ENCODE measurements around the gene LILRA6. TPM values are rescaled to one million over a fixed set of nuclear protein-coding genes. Genes with fewer than 3 reads are reported as not detected.

The LILRA6 gene
- total and polyA plus RNA-seq, 2 of the 13 experiments (the other 11 are each of a cell fraction or from before 2014, with no cell fraction given): not detected

DNA sequence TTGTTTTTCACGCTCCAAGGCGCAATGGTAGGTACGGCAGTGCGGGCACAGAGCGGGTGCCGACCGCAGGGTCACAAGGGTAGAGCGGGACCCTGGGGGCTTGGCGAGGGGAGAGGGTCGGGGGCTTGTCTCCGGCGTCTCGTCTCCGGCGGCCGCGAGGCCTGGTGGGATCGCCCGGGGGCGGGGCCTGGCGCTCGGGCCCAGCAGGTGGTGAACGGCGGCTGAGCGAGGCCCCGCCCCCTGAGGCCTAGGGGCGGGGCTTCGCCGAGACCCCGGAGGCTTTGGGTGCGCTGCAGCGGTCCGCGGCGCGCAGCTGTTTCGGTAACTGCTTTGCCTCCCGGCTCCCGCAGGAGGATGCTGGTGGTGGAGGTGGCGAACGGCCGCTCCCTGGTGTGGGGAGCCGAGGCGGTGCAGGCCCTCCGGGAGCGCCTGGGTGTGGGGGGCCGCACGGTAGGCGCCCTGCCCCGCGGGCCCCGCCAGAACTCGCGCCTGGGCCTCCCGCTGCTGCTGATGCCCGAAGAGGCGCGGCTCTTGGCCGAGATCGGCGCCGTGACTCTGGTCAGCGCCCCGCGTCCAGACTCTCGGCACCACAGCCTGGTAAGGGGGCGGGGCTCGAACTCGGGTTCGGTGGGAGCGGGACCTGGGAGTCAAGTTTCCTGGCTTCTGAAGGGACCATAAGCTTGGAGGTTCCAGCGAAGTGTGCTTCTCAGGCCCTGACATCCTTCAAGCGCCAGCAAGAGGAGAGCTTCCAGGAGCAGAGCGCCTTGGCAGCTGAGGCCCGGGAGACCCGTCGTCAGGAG, 51.4 kb downstream of the LILRA6 start, which contains the start of gene TSEN34 (continued):
- peak; percentile 54; the same call in 1 of the 2 replicates for TF ChIP-seq KDM5B (CRISPR knock-in tag; IDR thresholded peaks at IDR 0.05; ENCODE audit: borderline replicate concordance)
- no peak for TF ChIP-seq NR2F2 (IDR thresholded peaks at IDR 0.05; ENCODE audit: borderline replicate concordance, low read depth)
- TF ChIP-seq XRCC5 (optimal IDR thresholded peaks at IDR 0.05; ENCODE audit: low read length): no peak
- TF ChIP-seq SETDB1 (CRISPR knock-in tag; IDR thresholded peaks at IDR 0.05; ENCODE audit: borderline replicate concordance): no peak
- no peak for TF ChIP-seq SOX5 (CRISPR knock-in tag; IDR thresholded peaks at IDR 0.05; ENCODE audit: borderline replicate concordance)
- TF ChIP-seq TRAFD1 (CRISPR knock-in tag; IDR thresholded peaks at IDR 0.05; ENCODE audit: borderline replicate concordance): no peak
- no peak for TF ChIP-seq ELF1 (CRISPR knock-in tag; IDR thresholded peaks at IDR 0.05)
- TF ChIP-seq, protein P1, sequence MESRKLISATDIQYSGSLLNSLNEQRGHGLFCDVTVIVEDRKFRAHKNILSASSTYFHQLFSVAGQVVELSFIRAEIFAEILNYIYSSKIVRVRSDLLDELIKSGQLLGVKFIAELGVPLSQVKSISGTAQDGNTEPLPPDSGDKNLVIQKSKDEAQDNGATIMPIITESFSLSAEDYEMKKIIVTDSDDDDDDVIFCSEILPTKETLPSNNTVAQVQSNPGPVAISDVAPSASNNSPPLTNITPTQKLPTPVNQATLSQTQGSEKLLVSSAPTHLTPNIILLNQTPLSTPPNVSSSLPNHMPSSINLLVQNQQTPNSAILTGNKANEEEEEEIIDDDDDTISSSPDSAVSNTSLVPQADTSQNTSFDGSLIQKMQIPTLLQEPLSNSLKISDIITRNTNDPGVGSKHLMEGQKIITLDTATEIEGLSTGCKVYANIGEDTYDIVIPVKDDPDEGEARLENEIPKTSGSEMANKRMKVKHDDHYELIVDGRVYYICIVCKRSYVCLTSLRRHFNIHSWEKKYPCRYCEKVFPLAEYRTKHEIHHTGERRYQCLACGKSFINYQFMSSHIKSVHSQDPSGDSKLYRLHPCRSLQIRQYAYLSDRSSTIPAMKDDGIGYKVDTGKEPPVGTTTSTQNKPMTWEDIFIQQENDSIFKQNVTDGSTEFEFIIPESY (CRISPR knock-in tag; IDR thresholded peaks at IDR 0.05): no peak
- no peak for TF ChIP-seq HHEX (CRISPR knock-in tag; IDR thresholded peaks at IDR 0.05)
- TF ChIP-seq IRF1 (CRISPR knock-in tag; IDR thresholded peaks at IDR 0.05; ENCODE audit: low read depth): no peak
- TF ChIP-seq ZNF451 (CRISPR knock-in tag; IDR thresholded peaks at IDR 0.05): no peak; the same call in 1 of the 2 replicates
- no peak for TF ChIP-seq KMT2B (CRISPR knock-in tag; IDR thresholded peaks at IDR 0.05)
- no peak for TF ChIP-seq ZNF644 (CRISPR knock-in tag; IDR thresholded peaks at IDR 0.05; ENCODE audit: low read depth)
- TF ChIP-seq ZSCAN21 (CRISPR knock-in tag; IDR thresholded peaks at IDR 0.05; ENCODE audit: borderline replicate concordance): peak; percentile 60; the same call in 1 of the 2 replicates
- no peak for TF ChIP-seq ZNF335 (CRISPR knock-in tag; IDR thresholded peaks at IDR 0.05)
- no peak for TF ChIP-seq ZBTB46 (CRISPR knock-in tag; IDR thresholded peaks at IDR 0.05; ENCODE audit: borderline replicate concordance)
- TF ChIP-seq ZNF253 (CRISPR knock-in tag; IDR thresholded peaks at IDR 0.05; ENCODE audit: borderline replicate concordance): 0 out of 2 replicates have a peak, but pooled peaks have one; percentile 42

Data from HepG2 (cell line).